NT2/D1 (cell line): Measurements from ENCODE around the gene LUC7L.
"Not testable (repeated sequence)": the region's sequence is repeated elsewhere in the genome, so short reads cannot be mapped to it uniquely, and the experiment has no call there.

ENCODE experiments used
- YY1 ChIP-seq: IDR thresholded peaks from 2 replicates; pipeline ENCODE4 v1.6.1; 2011; ENCODE audit not compliant: insufficient read length, insufficient read depth
- ZNF274 ChIP-seq: IDR thresholded peaks from 2 replicates; pipeline ENCODE4 v1.6.1; 2011; ENCODE audit warnings: mild to moderate bottlenecking, low read depth, low read length

DNA sequence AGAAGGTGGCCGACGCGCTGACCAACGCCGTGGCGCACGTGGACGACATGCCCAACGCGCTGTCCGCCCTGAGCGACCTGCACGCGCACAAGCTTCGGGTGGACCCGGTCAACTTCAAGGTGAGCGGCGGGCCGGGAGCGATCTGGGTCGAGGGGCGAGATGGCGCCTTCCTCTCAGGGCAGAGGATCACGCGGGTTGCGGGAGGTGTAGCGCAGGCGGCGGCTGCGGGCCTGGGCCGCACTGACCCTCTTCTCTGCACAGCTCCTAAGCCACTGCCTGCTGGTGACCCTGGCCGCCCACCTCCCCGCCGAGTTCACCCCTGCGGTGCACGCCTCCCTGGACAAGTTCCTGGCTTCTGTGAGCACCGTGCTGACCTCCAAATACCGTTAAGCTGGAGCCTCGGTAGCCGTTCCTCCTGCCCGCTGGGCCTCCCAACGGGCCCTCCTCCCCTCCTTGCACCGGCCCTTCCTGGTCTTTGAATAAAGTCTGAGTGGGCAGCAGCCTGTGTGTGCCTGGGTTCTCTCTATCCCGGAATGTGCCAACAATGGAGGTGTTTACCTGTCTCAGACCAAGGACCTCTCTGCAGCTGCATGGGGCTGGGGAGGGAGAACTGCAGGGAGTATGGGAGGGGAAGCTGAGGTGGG lies 55.9 kb downstream of the LUC7L start:
- TF ChIP-seq ZNF274, YY1: not testable (repeated sequence)
